ENCODE data around the gene RSAD2.

- TF ChIP-seq CTCF (IDR thresholded peaks at IDR 0.05; ENCODE audit: low read length) = no peak
- no peak for TF ChIP-seq EZH2 (IDR thresholded peaks at IDR 0.05; ENCODE audit: borderline replicate concordance, low read length)
Observed at GRCh38 chr2:6856548-6856920, 21.0 kb upstream of the RSAD2 start.
